ENCODE results near the gene PRKAR2A. TPM values are rescaled to one million over a fixed set of nuclear protein-coding genes. Genes with fewer than 3 reads are reported as not detected.

The PRKAR2A gene
- total and polyA plus RNA-seq, 9 of the 15 experiments (the other 6 are each of a cell fraction or from before 2014, with no cell fraction given) = 15.9 to 84.5 (median 37.6) TPM

DNA sequence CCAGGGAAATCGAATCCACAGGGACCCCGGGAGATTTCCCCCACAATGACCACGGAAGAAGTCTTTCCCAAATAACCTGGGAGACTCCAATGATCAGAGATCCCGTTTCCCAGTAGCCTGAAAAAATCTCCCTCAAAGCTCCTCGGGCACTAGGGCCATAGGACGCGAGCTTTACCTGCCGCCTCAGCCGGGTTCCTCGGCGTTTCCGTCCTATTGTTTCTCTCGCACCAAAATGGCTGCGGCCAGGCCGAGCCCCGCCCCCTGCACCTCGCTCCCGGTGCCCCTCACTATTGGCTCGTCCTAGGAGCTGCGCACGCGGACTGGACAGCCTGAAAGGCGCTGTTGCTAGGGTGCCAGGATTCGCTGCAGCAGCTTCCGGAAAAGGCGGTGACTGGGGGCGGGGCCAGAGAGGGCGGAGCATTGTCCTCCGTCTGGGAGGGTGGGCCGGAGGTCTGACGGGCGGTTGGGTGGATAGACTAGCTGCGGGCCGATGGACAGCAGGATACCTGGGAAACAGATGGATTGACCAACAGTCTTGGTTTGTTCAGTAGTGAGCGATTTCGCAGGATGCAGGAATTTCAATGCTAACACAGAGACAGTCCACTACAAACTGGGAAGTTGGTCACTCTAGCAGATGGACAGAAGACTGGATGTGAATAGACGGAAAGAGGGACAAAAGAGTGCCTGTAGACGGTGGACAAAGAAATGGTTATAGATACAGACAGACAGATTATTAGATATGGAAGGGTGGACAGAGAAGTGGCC, 130.5 kb downstream of the PRKAR2A start, which contains the start of gene IP6K2 (continued):
- TF ChIP-seq ELF1 (tag; IDR thresholded peaks at IDR 0.05) (peak; percentile 84), NR2C2 (CRISPR knock-in tag; IDR thresholded peaks at IDR 0.05) (no peak), NR2C2 (tag; IDR thresholded peaks at IDR 0.05) (0 out of 2 replicates have a peak, but pooled peaks have one; percentile 10), ZNF133 (CRISPR knock-in tag; IDR thresholded peaks at IDR 0.05) (no peak), BDP1 (IDR thresholded peaks at IDR 0.05; ENCODE audit: insufficient read depth, insufficient read length) (no peak), FOXK2 (conservative IDR thresholded peaks at IDR 0.05 in 1 of 2, IDR thresholded peaks at IDR 0.05 in 1 of 2; ENCODE audit: low read depth in 2 of 2) (peak in 1 of 2 experiments; percentile 60; a peak in 3 of 4 replicates)
- TF ChIP-seq, protein P1, sequence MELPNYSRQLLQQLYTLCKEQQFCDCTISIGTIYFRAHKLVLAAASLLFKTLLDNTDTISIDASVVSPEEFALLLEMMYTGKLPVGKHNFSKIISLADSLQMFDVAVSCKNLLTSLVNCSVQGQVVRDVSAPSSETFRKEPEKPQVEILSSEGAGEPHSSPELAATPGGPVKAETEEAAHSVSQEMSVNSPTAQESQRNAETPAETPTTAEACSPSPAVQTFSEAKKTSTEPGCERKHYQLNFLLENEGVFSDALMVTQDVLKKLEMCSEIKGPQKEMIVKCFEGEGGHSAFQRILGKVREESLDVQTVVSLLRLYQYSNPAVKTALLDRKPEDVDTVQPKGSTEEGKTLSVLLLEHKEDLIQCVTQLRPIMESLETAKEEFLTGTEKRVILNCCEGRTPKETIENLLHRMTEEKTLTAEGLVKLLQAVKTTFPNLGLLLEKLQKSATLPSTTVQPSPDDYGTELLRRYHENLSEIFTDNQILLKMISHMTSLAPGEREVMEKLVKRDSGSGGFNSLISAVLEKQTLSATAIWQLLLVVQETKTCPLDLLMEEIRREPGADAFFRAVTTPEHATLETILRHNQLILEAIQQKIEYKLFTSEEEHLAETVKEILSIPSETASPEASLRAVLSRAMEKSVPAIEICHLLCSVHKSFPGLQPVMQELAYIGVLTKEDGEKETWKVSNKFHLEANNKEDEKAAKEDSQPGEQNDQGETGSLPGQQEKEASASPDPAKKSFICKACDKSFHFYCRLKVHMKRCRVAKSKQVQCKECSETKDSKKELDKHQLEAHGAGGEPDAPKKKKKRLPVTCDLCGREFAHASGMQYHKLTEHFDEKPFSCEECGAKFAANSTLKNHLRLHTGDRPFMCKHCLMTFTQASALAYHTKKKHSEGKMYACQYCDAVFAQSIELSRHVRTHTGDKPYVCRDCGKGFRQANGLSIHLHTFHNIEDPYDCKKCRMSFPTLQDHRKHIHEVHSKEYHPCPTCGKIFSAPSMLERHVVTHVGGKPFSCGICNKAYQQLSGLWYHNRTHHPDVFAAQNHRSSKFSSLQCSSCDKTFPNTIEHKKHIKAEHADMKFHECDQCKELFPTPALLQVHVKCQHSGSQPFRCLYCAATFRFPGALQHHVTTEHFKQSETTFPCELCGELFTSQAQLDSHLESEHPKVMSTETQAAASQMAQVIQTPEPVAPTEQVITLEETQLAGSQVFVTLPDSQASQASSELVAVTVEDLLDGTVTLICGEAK (IDR thresholded peaks at IDR 0.05) = peak; percentile 60; the same call in 1 of the 2 replicates
- TF ChIP-seq, protein P1 (CRISPR knock-in tag; IDR thresholded peaks at IDR 0.05) = no peak
- TF ChIP-seq, protein P2, sequence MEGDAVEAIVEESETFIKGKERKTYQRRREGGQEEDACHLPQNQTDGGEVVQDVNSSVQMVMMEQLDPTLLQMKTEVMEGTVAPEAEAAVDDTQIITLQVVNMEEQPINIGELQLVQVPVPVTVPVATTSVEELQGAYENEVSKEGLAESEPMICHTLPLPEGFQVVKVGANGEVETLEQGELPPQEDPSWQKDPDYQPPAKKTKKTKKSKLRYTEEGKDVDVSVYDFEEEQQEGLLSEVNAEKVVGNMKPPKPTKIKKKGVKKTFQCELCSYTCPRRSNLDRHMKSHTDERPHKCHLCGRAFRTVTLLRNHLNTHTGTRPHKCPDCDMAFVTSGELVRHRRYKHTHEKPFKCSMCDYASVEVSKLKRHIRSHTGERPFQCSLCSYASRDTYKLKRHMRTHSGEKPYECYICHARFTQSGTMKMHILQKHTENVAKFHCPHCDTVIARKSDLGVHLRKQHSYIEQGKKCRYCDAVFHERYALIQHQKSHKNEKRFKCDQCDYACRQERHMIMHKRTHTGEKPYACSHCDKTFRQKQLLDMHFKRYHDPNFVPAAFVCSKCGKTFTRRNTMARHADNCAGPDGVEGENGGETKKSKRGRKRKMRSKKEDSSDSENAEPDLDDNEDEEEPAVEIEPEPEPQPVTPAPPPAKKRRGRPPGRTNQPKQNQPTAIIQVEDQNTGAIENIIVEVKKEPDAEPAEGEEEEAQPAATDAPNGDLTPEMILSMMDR (IDR thresholded peaks at IDR 0.05 in 2 of 3, conservative IDR thresholded peaks at IDR 0.05 in 1 of 3; ENCODE audit: insufficient read depth in 2 of 3, low read depth in 1 of 3, low read length in 3 of 3) = no peak
- TF ChIP-seq, protein P3, sequence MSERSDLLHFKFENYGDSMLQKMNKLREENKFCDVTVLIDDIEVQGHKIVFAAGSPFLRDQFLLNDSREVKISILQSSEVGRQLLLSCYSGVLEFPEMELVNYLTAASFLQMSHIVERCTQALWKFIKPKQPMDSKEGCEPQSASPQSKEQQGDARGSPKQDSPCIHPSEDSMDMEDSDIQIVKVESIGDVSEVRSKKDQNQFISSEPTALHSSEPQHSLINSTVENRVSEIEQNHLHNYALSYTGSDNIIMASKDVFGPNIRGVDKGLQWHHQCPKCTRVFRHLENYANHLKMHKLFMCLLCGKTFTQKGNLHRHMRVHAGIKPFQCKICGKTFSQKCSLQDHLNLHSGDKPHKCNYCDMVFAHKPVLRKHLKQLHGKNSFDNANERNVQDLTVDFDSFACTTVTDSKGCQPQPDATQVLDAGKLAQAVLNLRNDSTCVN (CRISPR knock-in tag; IDR thresholded peaks at IDR 0.05) = 0 out of 2 replicates have a peak, but pooled peaks have one; percentile 33

Data from K562 (cell line).